A549 (cell line): ENCODE measurements around the gene NOS2. TPM values are rescaled to one million over a fixed set of nuclear protein-coding genes. Genes with fewer than 3 reads are reported as not detected.

Experiments
- ATAC-seq, 2 experiments: fragments of 200-7000 bp in 1 of 2; fragments of >200 bp in 1 of 2; cut with Nextera tagmentation in 1 of 2; cut with Tn5 transposase in 1 of 2; 3 replicates each; pipeline versions ENCODE4 v1.8.0 to v1.9.1; 2018 to 2020; ENCODE audit warnings: mild to moderate bottlenecking in 1 of 2, moderate library complexity in 1 of 2
- CTCF ChIA-PET: fragments of 300-600 bp; sonication (Branson Sonifier 250); formaldehyde crosslinking; extraction: SDS; loops from one replicate; lab custom pipeline; 2021; ENCODE audit warnings: antibody characterized with exemption, inconsistent platforms; lab: Yijun Ruan, JAX
- POLR2A ChIA-PET: fragments of 350-600 bp; formaldehyde crosslinking; extraction: SDS; loops from one replicate; lab custom pipeline; 2021; ENCODE audit warnings: antibody characterized with exemption, inconsistent platforms; lab: Yijun Ruan, JAX
- DNase-seq, 2 experiments: peaks; one replicate each; pipeline versions ENCODE4 v3.0.0 to v3.0.0-alpha.2; 2011 to 2016; ENCODE audit warnings: low read depth in 1 of 2, low spot score in 1 of 2
- FAIRE-seq: peaks from 2 replicates; lab custom pipeline; 2011; peaks lifted over from hg19 to GRCh38; lab: Jason Lieb, UNC
- H3K27ac ChIP-seq, 2 experiments: fragments of >200 bp; sonication (Bioruptor Twin); formaldehyde crosslinking; 3 replicates each; pipeline ENCODE4 v1.5.1; 2016 to 2017
- H3K4me1 ChIP-seq: fragments of >200 bp; sonication (Bioruptor Twin); formaldehyde crosslinking; 3 replicates; pipeline ENCODE4 v1.6.1; 2016
- H3K4me2 ChIP-seq: fragments of >200 bp; sonication (Bioruptor Twin); formaldehyde crosslinking; 3 replicates; pipeline ENCODE4 v1.6.1; 2016
- H3K4me3 ChIP-seq: fragments of >200 bp; sonication (Bioruptor Twin); formaldehyde crosslinking; 3 replicates; pipeline ENCODE4 v1.5.1; 2016
- H3K9me3 ChIP-seq: fragments of >200 bp; sonication (Bioruptor Twin); formaldehyde crosslinking; 3 replicates; pipeline ENCODE4 v1.6.1; 2016
- CBX2 ChIP-seq: fragments of 200-600 bp; sonication (generic); IDR thresholded peaks from 2 replicates; pipeline ENCODE4 v1.6.1; 2016; ENCODE audit warnings: low read depth, mild to moderate bottlenecking, borderline replicate concordance
- CBX8 ChIP-seq: fragments of 200-600 bp; sonication (generic); IDR thresholded peaks from 2 replicates; pipeline ENCODE4 v1.6.1; 2016
- EHF ChIP-seq: fragments of 250-450 bp; sonication (Bioruptor Pico); IDR thresholded peaks from 2 replicates; pipeline ENCODE4 v1.5.0; 2020; ENCODE audit warnings: mild to moderate bottlenecking
- EP300 ChIP-seq, 2 experiments: fragments of >200 bp; sonication (Bioruptor Twin); formaldehyde crosslinking; IDR thresholded peaks; 2 replicates in 1 of 2; 3 replicates in 1 of 2; pipeline ENCODE4 v1.6.1; 2016 to 2017
- ESRRA ChIP-seq: fragments of 150-350 bp; IDR thresholded peaks from 2 replicates; pipeline ENCODE4 v1.6.1; 2014; ENCODE audit warnings: mild to moderate bottlenecking, low read length, borderline replicate concordance
- FOSB ChIP-seq: fragments of 250-450 bp; sonication (Bioruptor Pico); IDR thresholded peaks from 2 replicates; pipeline ENCODE4 v1.5.0; 2020; ENCODE audit warnings: mild to moderate bottlenecking, moderate library complexity
- FOXS1 ChIP-seq: fragments of 250-450 bp; sonication (Bioruptor Pico); IDR thresholded peaks from 2 replicates; pipeline ENCODE4 v1.5.0; 2020; ENCODE audit warnings: mild to moderate bottlenecking, moderate library complexity
- HEYL ChIP-seq: fragments of 250-450 bp; sonication (Bioruptor Pico); IDR thresholded peaks from 2 replicates; pipeline ENCODE4 v1.8.0; 2021; ENCODE audit warnings: mild to moderate bottlenecking, moderate library complexity
- HOXA7 ChIP-seq: fragments of 250-450 bp; sonication (Bioruptor Pico); IDR thresholded peaks from 2 replicates; pipeline ENCODE4 v1.5.0; 2020; ENCODE audit warnings: mild to moderate bottlenecking, moderate library complexity
- HOXB13 ChIP-seq: fragments of 250-450 bp; sonication (Bioruptor Pico); IDR thresholded peaks from 2 replicates; pipeline ENCODE4 v1.5.0; 2020; ENCODE audit warnings: low read depth, mild to moderate bottlenecking, moderate library complexity
- JUN ChIP-seq, 2 experiments: fragments of >200 bp; sonication (Bioruptor Twin); formaldehyde crosslinking; IDR thresholded peaks; 2 replicates in 1 of 2; 3 replicates in 1 of 2; pipeline ENCODE4 v1.6.1; 2016 to 2017
- JUNB ChIP-seq: fragments of >200 bp; sonication (Bioruptor Twin); formaldehyde crosslinking; IDR thresholded peaks from 2 replicates; pipeline ENCODE4 v1.6.1; 2016
- MAFK ChIP-seq: fragments of 450-650 bp; IDR thresholded peaks from 2 replicates; pipeline ENCODE4 v1.6.1; 2014; ENCODE audit not compliant: partially characterized antibody
- NFE2L2 ChIP-seq: fragments of 150-350 bp; conservative IDR thresholded peaks from 2 replicates; pipeline ENCODE4 v1.6.1; 2014; ENCODE audit warnings: low read length
- POLR2A ChIP-seq: IDR thresholded peaks from 2 replicates; pipeline ENCODE4 v1.6.1; 2012; ENCODE audit warnings: mild to moderate bottlenecking, low read length
- RAD21 ChIP-seq, 2 experiments: fragments of >200 bp in 1 of 2; sonication (Bioruptor Twin) in 1 of 2; formaldehyde crosslinking in 1 of 2; IDR thresholded peaks in 1 of 2; conservative IDR thresholded peaks in 1 of 2; 2 replicates in 1 of 2; 3 replicates in 1 of 2; pipeline ENCODE4 v1.6.1; 2012 to 2018; ENCODE audit warnings: inconsistent platforms in 1 of 2
- RCOR1 ChIP-seq: fragments of 150-350 bp; IDR thresholded peaks from 2 replicates; pipeline ENCODE4 v1.6.1; 2014; ENCODE audit warnings: antibody characterized with exemption, low read length, low read depth
- SMC3 ChIP-seq: fragments of >200 bp; sonication (Bioruptor Twin); formaldehyde crosslinking; IDR thresholded peaks from 3 replicates; pipeline ENCODE4 v1.6.1; 2018; ENCODE audit warnings: inconsistent platforms
- TFCP2L1 ChIP-seq: fragments of 250-450 bp; sonication (Bioruptor Pico); IDR thresholded peaks from 2 replicates; pipeline ENCODE4 v1.5.0; 2021; ENCODE audit warnings: mild to moderate bottlenecking
- ZC3H11A ChIP-seq: fragments of 450-650 bp; IDR thresholded peaks from 2 replicates; pipeline ENCODE4 v1.6.1; 2014; ENCODE audit warnings: antibody characterized with exemption, mild to moderate bottlenecking
- ZFP36 ChIP-seq: fragments of 450-650 bp; IDR thresholded peaks from 2 replicates; pipeline ENCODE4 v1.6.1; 2014; ENCODE audit warnings: borderline replicate concordance; ENCODE audit not compliant: partially characterized antibody
- ZNF302 ChIP-seq: fragments of 250-450 bp; sonication (Bioruptor Pico); IDR thresholded peaks from 2 replicates; pipeline ENCODE4 v1.9.0; 2021; ENCODE audit warnings: inconsistent platforms, mild to moderate bottlenecking, moderate library complexity
- ZSCAN20 ChIP-seq: fragments of 250-450 bp; sonication (Bioruptor Pico); IDR thresholded peaks from 2 replicates; pipeline ENCODE4 v1.8.0; 2022; ENCODE audit warnings: mild to moderate bottlenecking, moderate library complexity
- WGBS: methylation state at CpG from one replicate; pipeline ENCODE4 v1.1.6; 2017; ENCODE audit errors: missing lambda C conversion rate; 5-methylcytosine and 5-hydroxymethylcytosine counted together
- polyA plus RNA-seq, 4 experiments: library from polyadenylated mRNA; depleted of rRNA in 3 of 4; stranded (reverse); fragments of >200 nt; fragmentation: RNase III in 1 of 4; extraction: RNeasy Plus Mini Kit Qiagen cat#74134 plus additional on column Dnase treatment in 1 of 4; gene quantifications; 2 replicates in 3 of 4; 3 replicates in 1 of 4; pipeline ENCODE4 v1.2.3, GENCODE V29; 2011 to 2017
- TF ChIP-seq, protein P1 (sequence below): fragments of 250-450 bp; sonication (Bioruptor Pico); IDR thresholded peaks from 2 replicates; pipeline ENCODE4 v1.5.0; 2020; ENCODE audit warnings: low read depth, mild to moderate bottlenecking, moderate library complexity
- TF ChIP-seq, protein P2 (sequence below): fragments of 200-600 bp; sonication (generic); IDR thresholded peaks from 2 replicates; pipeline ENCODE4 v1.6.1; 2016; ENCODE audit warnings: antibody characterized with exemption, mild to moderate bottlenecking, moderate library complexity
- TF ChIP-seq, protein P3 (sequence below): fragments of >200 bp; sonication (Bioruptor Twin); formaldehyde crosslinking; IDR thresholded peaks from 3 replicates; pipeline ENCODE4 v1.5.1; 2016
- TF ChIP-seq, protein P4 (sequence below): fragments of 450-650 bp; IDR thresholded peaks from 2 replicates; pipeline ENCODE4 v1.6.1; 2014; ENCODE audit warnings: antibody characterized with exemption

The NOS2 gene
- polyA plus RNA-seq, 2 of the 4 experiments (the other 2 are of a cell fraction), result 0.08 to 0.17 TPM

DNA sequence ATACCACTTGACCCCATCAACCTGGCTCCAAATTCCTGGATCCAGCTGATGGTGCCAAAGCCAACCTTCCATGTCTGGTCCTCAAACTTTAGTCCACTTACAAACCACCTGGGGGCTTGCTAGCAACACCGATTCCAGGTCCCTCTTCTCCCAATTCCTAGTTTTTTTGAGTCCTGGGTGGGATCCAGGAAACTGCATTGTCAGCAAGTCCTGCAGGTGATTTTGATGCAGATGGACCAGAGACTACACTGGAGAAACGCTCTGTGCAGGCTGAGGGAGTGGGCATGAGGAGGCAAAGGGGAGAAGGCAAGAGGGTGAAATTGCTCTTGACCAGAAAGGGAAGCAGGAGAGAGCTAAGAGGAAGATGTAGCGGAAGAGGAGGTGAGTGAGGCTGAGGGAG is 21.0 kb upstream of the NOS2 start:
- Histone ChIP-seq H3K27ac (no peak overlapping the region), H3K4me3 (no peak overlapping the region), H3K4me1 (no peaks in the 10 kb centered on the region), H3K4me2 (no peak overlapping the region), H3K9me3 (no peaks in the 10 kb centered on the region)
- FAIRE-seq, result no peak
- DNase-seq, result no peak
- no peak for ATAC-seq
- CTCF ChIA-PET, result interaction anchor here (1.0 to 6.3 kb wide), 4 partner anchors 15 to 72 kb away, joined by 3 to 42 read pairs (median 4); no protein-coding TSS in a partner anchor
- WGBS, result 47% methylated on average over 3 of the region's 3 CpGs
- POLR2A ChIA-PET, result no interaction called here
- TF ChIP-seq EP300 (IDR thresholded peaks at IDR 0.05) (no peak), POLR2A (no peak), MAFK (peak; percentile 93), HEYL (CRISPR knock-in tag) (no peak)
- TF ChIP-seq, protein P1, sequence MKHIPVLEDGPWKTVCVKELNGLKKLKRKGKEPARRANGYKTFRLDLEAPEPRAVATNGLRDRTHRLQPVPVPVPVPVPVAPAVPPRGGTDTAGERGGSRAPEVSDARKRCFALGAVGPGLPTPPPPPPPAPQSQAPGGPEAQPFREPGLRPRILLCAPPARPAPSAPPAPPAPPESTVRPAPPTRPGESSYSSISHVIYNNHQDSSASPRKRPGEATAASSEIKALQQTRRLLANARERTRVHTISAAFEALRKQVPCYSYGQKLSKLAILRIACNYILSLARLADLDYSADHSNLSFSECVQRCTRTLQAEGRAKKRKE (CRISPR knock-in tag), result no peak

DNA sequence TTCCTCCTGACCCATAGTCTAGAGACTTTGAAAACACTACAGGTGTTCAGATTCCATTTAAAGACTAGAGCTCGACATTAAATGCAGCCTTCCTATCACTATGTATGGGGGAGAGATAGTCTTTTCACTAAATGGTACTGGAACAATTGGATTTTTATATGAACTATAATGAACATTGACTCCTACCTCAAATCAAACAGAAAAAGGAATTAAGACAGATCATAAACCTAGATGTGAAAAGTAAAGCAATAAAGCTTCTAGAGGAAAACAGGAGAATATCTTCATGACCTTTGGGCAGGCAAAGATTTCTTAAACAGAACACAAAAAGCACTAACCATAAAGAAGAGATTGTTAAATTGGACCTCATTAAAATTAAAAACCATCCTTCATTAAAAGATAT is 18.8 kb upstream of the NOS2 start:
- no peak overlapping the region for H3K4me3 ChIP-seq
- 23% methylated on average over 1 of the region's 1 CpG for WGBS
- H3K4me1 ChIP-seq, result no peaks in the 10 kb centered on the region
- H3K27ac ChIP-seq, result no peak overlapping the region
- H3K4me2 ChIP-seq, result no peak overlapping the region
- FAIRE-seq (peak; percentile 61), ATAC-seq (no peak), DNase-seq (no peak)
- ChIA-PET POLR2A (no interaction called here), CTCF (interaction anchor here (0.8 to 6.3 kb wide), 6 partner anchors 13 to 169 kb away, joined by 3 to 42 read pairs (median 4); partner anchors contain the start of gene LYRM9)
- TF ChIP-seq CBX2 (no peak), ESRRA (no peak), NFE2L2 (no peak), RAD21 (conservative IDR thresholded peaks at IDR 0.05 in 1 of 2, IDR thresholded peaks at IDR 0.05 in 1 of 2) (no peak), FOSB (no peak), ZC3H11A (no peak)
- H3K9me3 ChIP-seq, result no peaks in the 10 kb centered on the region

DNA sequence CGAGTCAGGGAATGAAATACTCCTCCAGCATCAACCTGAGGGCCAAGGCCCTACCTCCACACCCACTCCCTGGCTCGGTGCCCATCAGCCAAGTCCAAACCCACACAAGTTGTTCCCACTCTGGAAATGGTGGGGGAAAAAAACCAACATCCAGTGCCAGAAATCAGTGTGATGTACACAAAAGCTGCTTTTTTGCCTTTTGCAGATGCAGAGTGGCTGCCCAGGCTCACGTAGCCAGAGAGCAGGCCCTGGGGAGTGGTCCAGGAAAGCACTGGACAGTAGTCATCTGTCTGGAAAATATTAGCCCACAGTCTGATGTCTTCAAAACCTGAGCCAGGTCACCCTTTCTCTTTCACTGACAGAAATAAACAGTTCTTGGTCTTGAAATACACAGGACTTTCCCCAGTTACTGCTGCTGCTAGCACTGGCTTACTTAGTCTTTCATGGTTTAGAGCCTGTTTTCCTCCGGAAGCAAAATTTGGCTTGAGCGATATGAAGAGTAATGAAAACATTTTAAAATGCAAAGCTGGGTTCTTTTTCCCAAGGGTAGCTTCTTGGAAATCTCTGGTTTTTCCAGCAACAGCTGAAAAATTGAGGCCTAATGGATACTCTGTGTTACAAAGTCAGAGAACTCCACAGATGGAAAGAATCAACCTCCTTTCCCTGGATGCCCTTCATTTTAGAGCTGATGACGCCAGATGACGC is 18.2 kb upstream of the NOS2 start:
- CTCF ChIA-PET, result interaction anchor here (0.8 to 6.3 kb wide), 8 partner anchors 12 to 168 kb away, joined by 3 to 42 read pairs (median 4); partner anchors contain the start of gene LYRM9

More for the DNA sequence above, 18.2 kb upstream of the NOS2 start:
- no peak for FAIRE-seq
- Histone ChIP-seq H3K4me1 (no peaks in the 10 kb centered on the region), H3K9me3 (no peaks in the 10 kb centered on the region), H3K4me2 (no peak overlapping the region), H3K27ac (no peak overlapping the region), H3K4me3 (no peak overlapping the region)
- ATAC-seq, result no peak
- POLR2A ChIA-PET, result interaction anchor here (0.6 kb wide), 1 partner anchor 14 kb away, joined by 3 read pairs; no protein-coding TSS in a partner anchor
- TF ChIP-seq, protein P2, sequence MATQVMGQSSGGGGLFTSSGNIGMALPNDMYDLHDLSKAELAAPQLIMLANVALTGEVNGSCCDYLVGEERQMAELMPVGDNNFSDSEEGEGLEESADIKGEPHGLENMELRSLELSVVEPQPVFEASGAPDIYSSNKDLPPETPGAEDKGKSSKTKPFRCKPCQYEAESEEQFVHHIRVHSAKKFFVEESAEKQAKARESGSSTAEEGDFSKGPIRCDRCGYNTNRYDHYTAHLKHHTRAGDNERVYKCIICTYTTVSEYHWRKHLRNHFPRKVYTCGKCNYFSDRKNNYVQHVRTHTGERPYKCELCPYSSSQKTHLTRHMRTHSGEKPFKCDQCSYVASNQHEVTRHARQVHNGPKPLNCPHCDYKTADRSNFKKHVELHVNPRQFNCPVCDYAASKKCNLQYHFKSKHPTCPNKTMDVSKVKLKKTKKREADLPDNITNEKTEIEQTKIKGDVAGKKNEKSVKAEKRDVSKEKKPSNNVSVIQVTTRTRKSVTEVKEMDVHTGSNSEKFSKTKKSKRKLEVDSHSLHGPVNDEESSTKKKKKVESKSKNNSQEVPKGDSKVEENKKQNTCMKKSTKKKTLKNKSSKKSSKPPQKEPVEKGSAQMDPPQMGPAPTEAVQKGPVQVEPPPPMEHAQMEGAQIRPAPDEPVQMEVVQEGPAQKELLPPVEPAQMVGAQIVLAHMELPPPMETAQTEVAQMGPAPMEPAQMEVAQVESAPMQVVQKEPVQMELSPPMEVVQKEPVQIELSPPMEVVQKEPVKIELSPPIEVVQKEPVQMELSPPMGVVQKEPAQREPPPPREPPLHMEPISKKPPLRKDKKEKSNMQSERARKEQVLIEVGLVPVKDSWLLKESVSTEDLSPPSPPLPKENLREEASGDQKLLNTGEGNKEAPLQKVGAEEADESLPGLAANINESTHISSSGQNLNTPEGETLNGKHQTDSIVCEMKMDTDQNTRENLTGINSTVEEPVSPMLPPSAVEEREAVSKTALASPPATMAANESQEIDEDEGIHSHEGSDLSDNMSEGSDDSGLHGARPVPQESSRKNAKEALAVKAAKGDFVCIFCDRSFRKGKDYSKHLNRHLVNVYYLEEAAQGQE, result no peak
- TF ChIP-seq TFCP2L1 (CRISPR knock-in tag), result no peak
- no peak for TF ChIP-seq HOXA7
- no peak for TF ChIP-seq RCOR1
- TF ChIP-seq HOXB13, result no peak
- no peak for TF ChIP-seq CBX8
- TF ChIP-seq ZSCAN20 (CRISPR knock-in tag), result no peak
- no peak for TF ChIP-seq FOXS1 (CRISPR knock-in tag)
- no peak for TF ChIP-seq JUN (IDR thresholded peaks at IDR 0.05)
- TF ChIP-seq, protein P3, sequence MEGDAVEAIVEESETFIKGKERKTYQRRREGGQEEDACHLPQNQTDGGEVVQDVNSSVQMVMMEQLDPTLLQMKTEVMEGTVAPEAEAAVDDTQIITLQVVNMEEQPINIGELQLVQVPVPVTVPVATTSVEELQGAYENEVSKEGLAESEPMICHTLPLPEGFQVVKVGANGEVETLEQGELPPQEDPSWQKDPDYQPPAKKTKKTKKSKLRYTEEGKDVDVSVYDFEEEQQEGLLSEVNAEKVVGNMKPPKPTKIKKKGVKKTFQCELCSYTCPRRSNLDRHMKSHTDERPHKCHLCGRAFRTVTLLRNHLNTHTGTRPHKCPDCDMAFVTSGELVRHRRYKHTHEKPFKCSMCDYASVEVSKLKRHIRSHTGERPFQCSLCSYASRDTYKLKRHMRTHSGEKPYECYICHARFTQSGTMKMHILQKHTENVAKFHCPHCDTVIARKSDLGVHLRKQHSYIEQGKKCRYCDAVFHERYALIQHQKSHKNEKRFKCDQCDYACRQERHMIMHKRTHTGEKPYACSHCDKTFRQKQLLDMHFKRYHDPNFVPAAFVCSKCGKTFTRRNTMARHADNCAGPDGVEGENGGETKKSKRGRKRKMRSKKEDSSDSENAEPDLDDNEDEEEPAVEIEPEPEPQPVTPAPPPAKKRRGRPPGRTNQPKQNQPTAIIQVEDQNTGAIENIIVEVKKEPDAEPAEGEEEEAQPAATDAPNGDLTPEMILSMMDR, result no peak
- TF ChIP-seq EHF (CRISPR knock-in tag), result no peak
- no peak for TF ChIP-seq SMC3
- no peak for TF ChIP-seq ZNF302 (CRISPR knock-in tag)
- TF ChIP-seq NFE2L2, result no peak
- TF ChIP-seq, protein P4, sequence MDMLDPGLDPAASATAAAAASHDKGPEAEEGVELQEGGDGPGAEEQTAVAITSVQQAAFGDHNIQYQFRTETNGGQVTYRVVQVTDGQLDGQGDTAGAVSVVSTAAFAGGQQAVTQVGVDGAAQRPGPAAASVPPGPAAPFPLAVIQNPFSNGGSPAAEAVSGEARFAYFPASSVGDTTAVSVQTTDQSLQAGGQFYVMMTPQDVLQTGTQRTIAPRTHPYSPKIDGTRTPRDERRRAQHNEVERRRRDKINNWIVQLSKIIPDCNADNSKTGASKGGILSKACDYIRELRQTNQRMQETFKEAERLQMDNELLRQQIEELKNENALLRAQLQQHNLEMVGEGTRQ, result no peak
- no peak for TF ChIP-seq ZC3H11A
- no peak for TF ChIP-seq ZFP36
- no peak for TF ChIP-seq JUNB
- no peak for TF ChIP-seq FOSB
- 38% methylated on average over 7 of the region's 7 CpGs for WGBS
- DNase-seq, result no peak
